Peyer's patch (tissue), 4 donors: ENCODE results near the gene DERL3. TPM values are rescaled to one million over a fixed set of nuclear protein-coding genes. Genes with fewer than 3 reads are reported as not detected.

Experiments
- DNase-seq, 3 donors: peaks; one replicate each; pipeline ENCODE4 v3.0.0-alpha.2; 2017 to 2019
- H3K27ac ChIP-seq, 4 donors: fragments of 200-600 bp; sonication (generic); one replicate each; pipeline ENCODE4 v1.5.1; 2016 to 2019
- H3K27me3 ChIP-seq, 2 donors: fragments of 200-600 bp; sonication (generic); one replicate each; pipeline ENCODE4 v1.5.1; 2019
- H3K36me3 ChIP-seq, 3 donors: fragments of 200-600 bp; sonication (generic); one replicate each; pipeline ENCODE4 v1.5.1; 2016 to 2019
- H3K4me1 ChIP-seq, 4 donors: fragments of 200-600 bp; sonication (generic); one replicate each; pipeline ENCODE4 v1.5.1; 2016 to 2019
- H3K4me3 ChIP-seq, 4 donors: fragments of 200-600 bp; sonication (generic); 1 replicate in 3 of 4; 2 replicates in 1 of 4; pipeline ENCODE4 v1.5.1; 2016 to 2019; ENCODE audit warnings: mild to moderate bottlenecking in 1 of 4
- H3K9me3 ChIP-seq, 4 donors: fragments of 200-600 bp; sonication (generic); one replicate each; pipeline ENCODE4 v1.5.1; 2016 to 2019; ENCODE audit warnings: mild to moderate bottlenecking in 1 of 4
- POLR2A ChIP-seq, 2 donors: fragments of 450-650 bp; IDR thresholded peaks; one replicate each; pipeline ENCODE4 v1.5.1; 2017; ENCODE audit warnings: antibody characterized with exemption in 2 of 2, mild to moderate bottlenecking in 2 of 2, moderate library complexity in 2 of 2
- total RNA-seq, 4 donors: library from RNA; depleted of rRNA; stranded (reverse); fragments of >200 nt; gene quantifications; one replicate each; pipeline ENCODE4 v1.1.0, GENCODE V29; 2016
- TF ChIP-seq, protein P1 (sequence below), 6 experiments: fragments of 450-650 bp in 4 of 6; fragments of 200-600 bp in 2 of 6; sonication (generic) in 1 of 6; IDR thresholded peaks; one replicate each; pipeline ENCODE4 v1.5.1; 2017 to 2019; ENCODE audit warnings: antibody characterized with exemption in 6 of 6, mild to moderate bottlenecking in 3 of 6, moderate library complexity in 1 of 6

The DERL3 gene
- total RNA-seq, 4 donors from 2014 or later = 1.1 to 17.3 (median 3.4) TPM

GRCh38 chr22:23849009-23850006, 10.5 kb upstream of the DERL3 start:
- H3K27me3 ChIP-seq = no peaks in the 10 kb centered on the region
- peak; percentile 81 to 93 (median 88) for DNase-seq
- H3K4me3 ChIP-seq = peak overlapping the region in 1 of 4 donors; percentile 7
- H3K36me3 ChIP-seq = no peaks in the 10 kb centered on the region
- peaks cover 2 to 36% (median 25%) of the 10 kb centered on the region in 4 donors for H3K4me1 ChIP-seq
- TF ChIP-seq, protein P1, sequence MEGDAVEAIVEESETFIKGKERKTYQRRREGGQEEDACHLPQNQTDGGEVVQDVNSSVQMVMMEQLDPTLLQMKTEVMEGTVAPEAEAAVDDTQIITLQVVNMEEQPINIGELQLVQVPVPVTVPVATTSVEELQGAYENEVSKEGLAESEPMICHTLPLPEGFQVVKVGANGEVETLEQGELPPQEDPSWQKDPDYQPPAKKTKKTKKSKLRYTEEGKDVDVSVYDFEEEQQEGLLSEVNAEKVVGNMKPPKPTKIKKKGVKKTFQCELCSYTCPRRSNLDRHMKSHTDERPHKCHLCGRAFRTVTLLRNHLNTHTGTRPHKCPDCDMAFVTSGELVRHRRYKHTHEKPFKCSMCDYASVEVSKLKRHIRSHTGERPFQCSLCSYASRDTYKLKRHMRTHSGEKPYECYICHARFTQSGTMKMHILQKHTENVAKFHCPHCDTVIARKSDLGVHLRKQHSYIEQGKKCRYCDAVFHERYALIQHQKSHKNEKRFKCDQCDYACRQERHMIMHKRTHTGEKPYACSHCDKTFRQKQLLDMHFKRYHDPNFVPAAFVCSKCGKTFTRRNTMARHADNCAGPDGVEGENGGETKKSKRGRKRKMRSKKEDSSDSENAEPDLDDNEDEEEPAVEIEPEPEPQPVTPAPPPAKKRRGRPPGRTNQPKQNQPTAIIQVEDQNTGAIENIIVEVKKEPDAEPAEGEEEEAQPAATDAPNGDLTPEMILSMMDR (IDR thresholded peaks at IDR 0.05) = peak; percentile 95 to 98 (median 97)
- no peak for TF ChIP-seq POLR2A (IDR thresholded peaks at IDR 0.05)
- no peaks in the 10 kb centered on the region for H3K9me3 ChIP-seq
- H3K27ac ChIP-seq = peak overlapping the region in 1 of 4 donors; percentile 79

DNA sequence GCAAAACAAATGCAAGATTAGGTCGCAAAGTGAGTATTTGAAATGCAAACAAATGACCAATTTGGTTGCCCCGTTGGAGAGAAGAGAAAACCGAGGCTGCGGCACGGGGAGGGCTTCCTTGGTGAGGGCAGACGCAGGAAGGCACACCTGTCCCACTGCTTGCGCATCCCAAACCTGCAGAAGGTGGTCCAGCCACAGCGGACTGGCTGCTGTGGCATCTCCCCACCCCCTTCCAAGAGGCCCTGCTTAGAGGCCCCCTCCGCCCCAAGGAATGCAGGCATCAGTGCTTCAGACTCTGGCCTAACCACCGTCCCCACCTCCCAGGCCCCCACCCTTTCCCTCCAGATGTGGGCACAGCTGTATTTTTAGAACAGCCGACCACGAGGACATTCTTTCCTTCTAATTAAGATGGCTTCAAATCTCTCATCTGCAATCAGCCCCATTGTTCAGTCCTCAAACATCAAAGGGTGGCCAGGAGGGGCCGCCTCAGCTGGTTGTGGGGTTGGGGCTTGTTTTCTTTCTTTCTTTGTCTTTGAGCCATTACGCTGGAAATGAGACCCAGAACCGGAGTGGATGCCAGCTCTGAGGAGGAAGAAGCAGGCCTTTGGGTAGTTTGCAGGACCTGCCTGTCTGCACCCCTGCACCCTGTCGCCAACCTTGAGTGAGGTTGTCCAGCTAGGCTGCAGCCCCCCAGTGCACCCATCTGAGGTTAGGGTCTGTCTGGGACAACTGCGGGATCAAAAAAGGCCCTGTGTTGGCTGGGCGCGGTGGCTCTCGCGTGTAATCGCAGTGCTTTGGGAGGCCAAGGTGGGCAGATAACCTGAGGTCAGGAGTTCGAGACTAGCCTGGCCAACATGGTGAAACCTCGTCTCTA, 9.4 kb upstream of the DERL3 start:
- TF ChIP-seq, protein P1 (IDR thresholded peaks at IDR 0.05) = no peak
- no peak for TF ChIP-seq POLR2A (IDR thresholded peaks at IDR 0.05)
- Histone ChIP-seq H3K36me3 (no peaks in the 10 kb centered on the region), H3K4me3 (no peak overlapping the region), H3K9me3 (no peaks in the 10 kb centered on the region), H3K4me1 (peaks cover 2 to 46% (median 27%) of the 10 kb centered on the region in 4 donors), H3K27me3 (no peaks in the 10 kb centered on the region), H3K27ac (peak overlapping the region in 1 of 4 donors; percentile 79)
- DNase-seq = peak in 2 of 3 donors; percentile 64 to 68

DNA sequence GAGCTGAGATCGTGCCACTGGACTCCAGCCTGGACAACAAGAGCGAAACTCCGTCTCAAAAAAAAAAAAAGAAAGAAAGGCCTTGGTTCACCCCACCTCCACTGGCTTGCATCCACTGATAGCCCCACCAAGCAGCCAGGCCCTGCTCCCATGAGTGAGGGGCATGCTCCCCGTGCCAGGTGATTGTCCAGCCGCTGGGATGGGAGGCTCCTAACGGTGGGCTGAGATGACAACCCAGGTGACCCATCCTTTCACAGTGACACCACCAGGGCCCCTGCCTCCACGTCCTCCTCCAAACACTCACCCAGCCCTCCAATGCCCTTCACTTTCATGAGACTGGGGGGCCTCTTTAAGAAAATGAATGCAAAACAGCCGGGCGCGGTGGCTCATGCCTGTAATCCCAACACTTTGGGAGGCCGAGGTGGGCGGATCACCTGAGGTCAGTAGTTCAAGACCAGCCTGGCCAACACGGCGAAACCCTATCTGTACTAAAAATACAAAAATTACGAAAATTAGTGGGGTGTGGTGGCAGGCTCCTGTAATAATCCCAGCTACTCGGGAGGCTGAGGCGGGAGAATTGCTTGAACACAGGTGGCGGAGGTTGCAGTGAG, 8.6 kb upstream of the DERL3 start:
- TF ChIP-seq, protein P1 (IDR thresholded peaks at IDR 0.05) = no peak
- no peak for TF ChIP-seq POLR2A (IDR thresholded peaks at IDR 0.05)
- Histone ChIP-seq H3K4me3 (no peak overlapping the region), H3K27me3 (no peaks in the 10 kb centered on the region), H3K9me3 (no peaks in the 10 kb centered on the region), H3K27ac (peak overlapping the region in 2 of 4 donors; percentile 23 to 79), H3K36me3 (no peaks in the 10 kb centered on the region), H3K4me1 (peaks cover 2 to 51% (median 27%) of the 10 kb centered on the region in 4 donors)
- DNase-seq = no peak

- Histone ChIP-seq H3K27me3 (no peaks in the 10 kb centered on the region), H3K4me1 (peaks cover 2 to 51% (median 30%) of the 10 kb centered on the region in 4 donors), H3K4me3 (no peak overlapping the region), H3K36me3 (no peaks in the 10 kb centered on the region), H3K27ac (peak overlapping the region; percentile 23 to 79 (median 52)), H3K9me3 (no peaks in the 10 kb centered on the region)
- DNase-seq = no peak
- TF ChIP-seq POLR2A (IDR thresholded peaks at IDR 0.05) = no peak
- TF ChIP-seq, protein P1 (IDR thresholded peaks at IDR 0.05) = no peak
These were observed 7.3 kb upstream of the DERL3 start for GRCh38 chr22:23846081-23846469.
